ENCODE results near the gene CDS2. TPM values are rescaled to one million over a fixed set of nuclear protein-coding genes. Genes with fewer than 3 reads are reported as not detected.

CDS2 gene
- total and polyA plus RNA-seq, 10 of the 15 experiments (the other 5 are each of a cell fraction or from before 2014, with no cell fraction given) = 11.5 to 94.7 (median 23.1) TPM

DNA sequence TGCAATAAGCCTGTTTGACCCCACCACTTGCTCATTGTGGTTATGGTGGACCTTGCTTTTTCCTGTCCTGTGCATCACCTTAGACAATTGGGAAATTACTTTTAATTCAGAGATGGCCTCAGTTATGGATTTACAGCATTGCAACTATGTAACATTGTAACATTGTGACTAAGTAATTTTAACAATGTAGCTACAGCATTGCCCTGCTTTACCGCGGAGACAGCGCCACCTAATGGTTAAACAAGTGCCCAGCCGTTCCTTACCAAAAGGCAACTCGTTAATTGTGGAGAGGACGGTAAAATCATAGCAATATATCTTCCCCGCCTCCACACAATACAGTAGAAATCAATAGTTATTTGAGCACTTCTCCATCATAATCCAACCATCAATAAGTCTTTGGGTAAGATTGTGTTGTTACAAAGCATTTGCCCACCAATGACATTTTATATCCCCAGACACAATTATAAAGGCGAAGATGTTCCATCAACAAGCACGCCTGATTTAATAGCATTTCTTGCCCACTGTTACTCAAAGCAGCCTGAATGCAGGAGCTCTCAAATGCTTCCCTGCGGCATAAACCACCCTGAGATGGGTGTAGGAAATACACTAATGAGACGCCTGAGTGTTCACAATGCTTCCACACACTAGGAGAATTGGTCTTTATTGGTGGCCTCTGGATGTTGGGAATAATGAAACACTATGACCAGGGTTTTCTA is 96.3 kb downstream of the CDS2 start:
- Histone ChIP-seq H3K9me3 (replicated peaks; ENCODE audit: control insufficient read depth, insufficient read depth, low read length) (no peaks in the 10 kb centered on the region), H3K36me3 (ENCODE audit: control insufficient read depth in 2 of 2, insufficient read depth in 2 of 2, low read length in 1 of 2) (no peaks in the 10 kb centered on the region), H3K4me1 (ENCODE audit: control insufficient read depth, insufficient read depth, low read length) (no peaks in the 10 kb centered on the region), H3K4me3 (no peak overlapping the region), H4K20me1 (ENCODE audit: control insufficient read depth, insufficient read depth) (no peaks in the 10 kb centered on the region), H3K27ac (ENCODE audit: control insufficient read depth, insufficient read depth) (no peak overlapping the region), H3K4me2 (ENCODE audit: control insufficient read depth, insufficient read depth) (no peak overlapping the region), H3K27me3 (replicated peaks in 1 of 2; ENCODE audit: control insufficient read depth in 2 of 2, insufficient read depth in 2 of 2, low read length in 1 of 2) (no peaks in the 10 kb centered on the region), H3K79me2 (ENCODE audit: control insufficient read depth, insufficient read depth, low read length) (no peaks in the 10 kb centered on the region), H3K9ac (ENCODE audit: control insufficient read depth, insufficient read depth, low read length) (no peak overlapping the region), H2AFZ (ENCODE audit: control insufficient read depth, low read depth, low read length) (no peak overlapping the region)
- ChIA-PET SMC1A (ENCODE audit: uncharacterized antibody, unreplicated experiment) (interaction anchor here (0.7 to 4.1 kb wide), 15 partner anchors 10 to 482 kb away, joined by 3 to 35 read pairs (median 6); partner anchors contain the start of genes CDS2 and PCNA), CTCF (interaction anchor here (0.5 to 7.6 kb wide), 36 partner anchors 9 to 615 kb away, joined by 3 to 114 read pairs (median 3); partner anchors contain the start of genes CDS2 and PCNA), POLR2A (interaction anchor here (1.1 kb wide), 1 partner anchor 103 kb away, joined by 3 read pairs; no protein-coding TSS in a partner anchor), RAD21 (ENCODE audit: unreplicated experiment) (interaction anchor here (0.8 to 6.8 kb wide), 10 partner anchors 11 to 176 kb away, joined by 3 to 70 read pairs (median 4); partner anchors contain the start of gene CDS2)
- DNase-seq (ENCODE audit: low read depth, low spot score) (peak; percentile 13), FAIRE-seq (peak; percentile 96), ATAC-seq (peak; percentile 92)
- in situ Hi-C loops (cut with MboI) = no loop called here
- no TSS peak for BruUV-seq (replicated peaks)
- intact Hi-C loops (cut with micrococcal nuclease; ENCODE audit: unreplicated experiment) = loop anchor here (1.0 to 10.0 kb wide), 3 partner anchors 18 to 618 kb away; no protein-coding TSS in a partner anchor
- 34% methylated on average over 11 of the region's 11 CpGs for WGBS (ENCODE audit: insufficient coverage, insufficient replicate concordance, low lambda C conversion rate, missing lambda C conversion rate)
- TF ChIP-seq, protein P1, sequence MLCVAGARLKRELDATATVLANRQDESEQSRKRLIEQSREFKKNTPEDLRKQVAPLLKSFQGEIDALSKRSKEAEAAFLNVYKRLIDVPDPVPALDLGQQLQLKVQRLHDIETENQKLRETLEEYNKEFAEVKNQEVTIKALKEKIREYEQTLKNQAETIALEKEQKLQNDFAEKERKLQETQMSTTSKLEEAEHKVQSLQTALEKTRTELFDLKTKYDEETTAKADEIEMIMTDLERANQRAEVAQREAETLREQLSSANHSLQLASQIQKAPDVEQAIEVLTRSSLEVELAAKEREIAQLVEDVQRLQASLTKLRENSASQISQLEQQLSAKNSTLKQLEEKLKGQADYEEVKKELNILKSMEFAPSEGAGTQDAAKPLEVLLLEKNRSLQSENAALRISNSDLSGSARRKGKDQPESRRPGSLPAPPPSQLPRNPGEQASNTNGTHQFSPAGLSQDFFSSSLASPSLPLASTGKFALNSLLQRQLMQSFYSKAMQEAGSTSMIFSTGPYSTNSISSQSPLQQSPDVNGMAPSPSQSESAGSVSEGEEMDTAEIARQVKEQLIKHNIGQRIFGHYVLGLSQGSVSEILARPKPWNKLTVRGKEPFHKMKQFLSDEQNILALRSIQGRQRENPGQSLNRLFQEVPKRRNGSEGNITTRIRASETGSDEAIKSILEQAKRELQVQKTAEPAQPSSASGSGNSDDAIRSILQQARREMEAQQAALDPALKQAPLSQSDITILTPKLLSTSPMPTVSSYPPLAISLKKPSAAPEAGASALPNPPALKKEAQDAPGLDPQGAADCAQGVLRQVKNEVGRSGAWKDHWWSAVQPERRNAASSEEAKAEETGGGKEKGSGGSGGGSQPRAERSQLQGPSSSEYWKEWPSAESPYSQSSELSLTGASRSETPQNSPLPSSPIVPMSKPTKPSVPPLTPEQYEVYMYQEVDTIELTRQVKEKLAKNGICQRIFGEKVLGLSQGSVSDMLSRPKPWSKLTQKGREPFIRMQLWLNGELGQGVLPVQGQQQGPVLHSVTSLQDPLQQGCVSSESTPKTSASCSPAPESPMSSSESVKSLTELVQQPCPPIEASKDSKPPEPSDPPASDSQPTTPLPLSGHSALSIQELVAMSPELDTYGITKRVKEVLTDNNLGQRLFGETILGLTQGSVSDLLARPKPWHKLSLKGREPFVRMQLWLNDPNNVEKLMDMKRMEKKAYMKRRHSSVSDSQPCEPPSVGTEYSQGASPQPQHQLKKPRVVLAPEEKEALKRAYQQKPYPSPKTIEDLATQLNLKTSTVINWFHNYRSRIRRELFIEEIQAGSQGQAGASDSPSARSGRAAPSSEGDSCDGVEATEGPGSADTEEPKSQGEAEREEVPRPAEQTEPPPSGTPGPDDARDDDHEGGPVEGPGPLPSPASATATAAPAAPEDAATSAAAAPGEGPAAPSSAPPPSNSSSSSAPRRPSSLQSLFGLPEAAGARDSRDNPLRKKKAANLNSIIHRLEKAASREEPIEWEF (IDR thresholded peaks at IDR 0.05; ENCODE audit: insufficient replicate concordance, low read depth, low read length) = no peak
- TF ChIP-seq, protein P2, sequence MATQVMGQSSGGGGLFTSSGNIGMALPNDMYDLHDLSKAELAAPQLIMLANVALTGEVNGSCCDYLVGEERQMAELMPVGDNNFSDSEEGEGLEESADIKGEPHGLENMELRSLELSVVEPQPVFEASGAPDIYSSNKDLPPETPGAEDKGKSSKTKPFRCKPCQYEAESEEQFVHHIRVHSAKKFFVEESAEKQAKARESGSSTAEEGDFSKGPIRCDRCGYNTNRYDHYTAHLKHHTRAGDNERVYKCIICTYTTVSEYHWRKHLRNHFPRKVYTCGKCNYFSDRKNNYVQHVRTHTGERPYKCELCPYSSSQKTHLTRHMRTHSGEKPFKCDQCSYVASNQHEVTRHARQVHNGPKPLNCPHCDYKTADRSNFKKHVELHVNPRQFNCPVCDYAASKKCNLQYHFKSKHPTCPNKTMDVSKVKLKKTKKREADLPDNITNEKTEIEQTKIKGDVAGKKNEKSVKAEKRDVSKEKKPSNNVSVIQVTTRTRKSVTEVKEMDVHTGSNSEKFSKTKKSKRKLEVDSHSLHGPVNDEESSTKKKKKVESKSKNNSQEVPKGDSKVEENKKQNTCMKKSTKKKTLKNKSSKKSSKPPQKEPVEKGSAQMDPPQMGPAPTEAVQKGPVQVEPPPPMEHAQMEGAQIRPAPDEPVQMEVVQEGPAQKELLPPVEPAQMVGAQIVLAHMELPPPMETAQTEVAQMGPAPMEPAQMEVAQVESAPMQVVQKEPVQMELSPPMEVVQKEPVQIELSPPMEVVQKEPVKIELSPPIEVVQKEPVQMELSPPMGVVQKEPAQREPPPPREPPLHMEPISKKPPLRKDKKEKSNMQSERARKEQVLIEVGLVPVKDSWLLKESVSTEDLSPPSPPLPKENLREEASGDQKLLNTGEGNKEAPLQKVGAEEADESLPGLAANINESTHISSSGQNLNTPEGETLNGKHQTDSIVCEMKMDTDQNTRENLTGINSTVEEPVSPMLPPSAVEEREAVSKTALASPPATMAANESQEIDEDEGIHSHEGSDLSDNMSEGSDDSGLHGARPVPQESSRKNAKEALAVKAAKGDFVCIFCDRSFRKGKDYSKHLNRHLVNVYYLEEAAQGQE (IDR thresholded peaks at IDR 0.05; ENCODE audit: low read depth, low read length) = no peak
- TF ChIP-seq, protein P3, sequence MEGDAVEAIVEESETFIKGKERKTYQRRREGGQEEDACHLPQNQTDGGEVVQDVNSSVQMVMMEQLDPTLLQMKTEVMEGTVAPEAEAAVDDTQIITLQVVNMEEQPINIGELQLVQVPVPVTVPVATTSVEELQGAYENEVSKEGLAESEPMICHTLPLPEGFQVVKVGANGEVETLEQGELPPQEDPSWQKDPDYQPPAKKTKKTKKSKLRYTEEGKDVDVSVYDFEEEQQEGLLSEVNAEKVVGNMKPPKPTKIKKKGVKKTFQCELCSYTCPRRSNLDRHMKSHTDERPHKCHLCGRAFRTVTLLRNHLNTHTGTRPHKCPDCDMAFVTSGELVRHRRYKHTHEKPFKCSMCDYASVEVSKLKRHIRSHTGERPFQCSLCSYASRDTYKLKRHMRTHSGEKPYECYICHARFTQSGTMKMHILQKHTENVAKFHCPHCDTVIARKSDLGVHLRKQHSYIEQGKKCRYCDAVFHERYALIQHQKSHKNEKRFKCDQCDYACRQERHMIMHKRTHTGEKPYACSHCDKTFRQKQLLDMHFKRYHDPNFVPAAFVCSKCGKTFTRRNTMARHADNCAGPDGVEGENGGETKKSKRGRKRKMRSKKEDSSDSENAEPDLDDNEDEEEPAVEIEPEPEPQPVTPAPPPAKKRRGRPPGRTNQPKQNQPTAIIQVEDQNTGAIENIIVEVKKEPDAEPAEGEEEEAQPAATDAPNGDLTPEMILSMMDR (IDR thresholded peaks at IDR 0.05 in 2 of 3, conservative IDR thresholded peaks at IDR 0.05 in 1 of 3; ENCODE audit: control insufficient read depth in 2 of 3, extremely low read depth in 1 of 3, insufficient read depth in 1 of 3, low read depth in 3 of 3, low read length in 3 of 3) = peak; percentile 75 to 94 (median 91)
- TF ChIP-seq TCF7 (IDR thresholded peaks at IDR 0.05; ENCODE audit: borderline replicate concordance) (no peak), SMARCA5 (IDR thresholded peaks at IDR 0.05) (peak; percentile 51; the same call in 1 of the 2 replicates), RAD21 (IDR thresholded peaks at IDR 0.05; ENCODE audit: insufficient read depth, low read depth, low read length) (peak; percentile 75), CBX5 (IDR thresholded peaks at IDR 0.05; ENCODE audit: low read depth) (no peak), HDAC2 (IDR thresholded peaks at IDR 0.05) (no peak), TARDBP (IDR thresholded peaks at IDR 0.05; ENCODE audit: borderline replicate concordance) (no peak), KLF5 (IDR thresholded peaks at IDR 0.05; ENCODE audit: partially characterized antibody) (no peak), MYC (IDR thresholded peaks at IDR 0.05; ENCODE audit: insufficient read depth, insufficient read length, insufficient replicate concordance, low read length, severe bottlenecking) (no peak), SMC3 (IDR thresholded peaks at IDR 0.05; ENCODE audit: borderline replicate concordance, low read length) (peak; percentile 67)

Measured in GM12878 (cell line).